Neuronal stem cell (in vitro differentiated cells): Measurements from ENCODE around the gene ADPRHL1.
"Not testable (repeated sequence)": the region's sequence is repeated elsewhere in the genome, so short reads cannot be mapped to it uniquely, and the experiment has no call there.

Experiments used
- DNase-seq: peaks from one replicate; pipeline ENCODE4 v3.0.0-alpha.2; 2013; ENCODE audit warnings: low spot score
- H2AFZ ChIP-seq: one replicate; pipeline ENCODE4 v1.6.1; 2013; ENCODE audit warnings: mild to moderate bottlenecking, low read length, inconsistent platforms
- H2AK5ac ChIP-seq: 2 replicates; pipeline ENCODE4 v1.6.1; 2013; ENCODE audit warnings: low read depth, mild to moderate bottlenecking, inconsistent platforms, low read length, moderate library complexity, mixed read lengths
- H2BK120ac ChIP-seq: 2 replicates; pipeline ENCODE4 v1.6.1; 2013; ENCODE audit warnings: low read depth, mild to moderate bottlenecking, inconsistent platforms, low read length, moderate library complexity, mixed read lengths
- H2BK12ac ChIP-seq: one replicate; pipeline ENCODE4 v1.6.1; 2013; ENCODE audit warnings: low read length, inconsistent platforms
- H2BK15ac ChIP-seq: 2 replicates; pipeline ENCODE4 v1.6.1; 2013; ENCODE audit warnings: mild to moderate bottlenecking, low read length, inconsistent platforms, mixed read lengths
- H2BK5ac ChIP-seq: one replicate; pipeline ENCODE4 v1.6.1; 2013; ENCODE audit warnings: inconsistent platforms, mild to moderate bottlenecking, low read length, moderate library complexity
- H3K14ac ChIP-seq: one replicate; pipeline ENCODE4 v1.6.1; 2013; ENCODE audit warnings: low read length, inconsistent platforms
- H3K18ac ChIP-seq: 2 replicates; pipeline ENCODE4 v1.6.1; 2013; ENCODE audit warnings: low read length, inconsistent platforms
- H3K23ac ChIP-seq: 2 replicates; pipeline ENCODE4 v1.6.1; 2013; ENCODE audit warnings: low read depth, mild to moderate bottlenecking, mixed read lengths, low read length, inconsistent platforms; ENCODE audit not compliant: poor library complexity
- H3K27ac ChIP-seq: replicated peaks from 3 replicates; pipeline ENCODE4 v1.5.1; 2013; ENCODE audit warnings: low read length, inconsistent platforms
- H3K27me3 ChIP-seq, 3 experiments: 2 replicates each; pipeline ENCODE4 v1.6.1; 2013; ENCODE audit warnings: low read length in 3 of 3, mild to moderate bottlenecking in 2 of 3, inconsistent platforms in 1 of 3, low read depth in 1 of 3, mixed read lengths in 1 of 3, moderate library complexity in 1 of 3; ENCODE audit not compliant: control insufficient read depth in 3 of 3, insufficient read depth in 3 of 3
- H3K36me3 ChIP-seq, 2 donors: replicated peaks in 1 of 2; 2 replicates each; pipeline ENCODE4 v1.6.1; 2013; ENCODE audit warnings: low read length in 2 of 2; ENCODE audit not compliant: control insufficient read depth in 2 of 2, insufficient read depth in 2 of 2
- H3K4ac ChIP-seq: 2 replicates; pipeline ENCODE4 v1.6.1; 2013; ENCODE audit warnings: inconsistent platforms, mild to moderate bottlenecking, low read length, moderate library complexity
- H3K4me1 ChIP-seq, 2 donors: 1 replicate in 1 of 2; 2 replicates in 1 of 2; pipeline ENCODE4 v1.6.1; 2013; ENCODE audit warnings: low read length in 2 of 2, low read depth in 1 of 2; ENCODE audit not compliant: control insufficient read depth in 2 of 2, insufficient read depth in 1 of 2
- H3K4me2 ChIP-seq: one replicate; pipeline ENCODE4 v1.6.1; 2013; ENCODE audit warnings: mild to moderate bottlenecking, low read length, inconsistent platforms; ENCODE audit not compliant: insufficient read depth, poor library complexity, severe bottlenecking
- H3K4me3 ChIP-seq, 2 donors: 2 replicates each; pipeline ENCODE4 v1.5.1; 2013; ENCODE audit warnings: low read length in 2 of 2, mild to moderate bottlenecking in 2 of 2, inconsistent platforms in 1 of 2, moderate library complexity in 1 of 2
- H3K79me1 ChIP-seq: one replicate; pipeline ENCODE4 v1.6.1; 2013; ENCODE audit warnings: low read depth, mild to moderate bottlenecking, inconsistent platforms, low read length, moderate library complexity
- H3K9ac ChIP-seq: one replicate; pipeline ENCODE4 v1.6.1; 2013; ENCODE audit warnings: mild to moderate bottlenecking, low read depth, low read length, inconsistent platforms; ENCODE audit not compliant: poor library complexity
- H3K9me3 ChIP-seq, 2 donors: replicated peaks in 1 of 2; 2 replicates each; pipeline versions ENCODE3 to v1.6.1; 2013; ENCODE audit warnings: low read length in 2 of 2, mild to moderate bottlenecking in 2 of 2, inconsistent platforms in 1 of 2, low read depth in 1 of 2, mixed read lengths in 1 of 2, moderate library complexity in 1 of 2; ENCODE audit not compliant: control insufficient read depth in 2 of 2, insufficient read depth in 1 of 2
- H4K8ac ChIP-seq: one replicate; pipeline ENCODE4 v1.6.1; 2013; ENCODE audit warnings: low read depth, mild to moderate bottlenecking, inconsistent platforms, low read length, moderate library complexity
- H4K91ac ChIP-seq: one replicate; pipeline ENCODE4 v1.6.1; 2013; ENCODE audit warnings: low read length, low read depth, mild to moderate bottlenecking, inconsistent platforms; ENCODE audit not compliant: poor library complexity
- WGBS, 2 donors: extraction: QIAGEN DNeasy Blood & Tissue Kit; methylation state at CpG; one replicate each; pipeline ENCODE4 v1.1.7; 2013; ENCODE audit warnings: missing lambda C conversion rate in 2 of 2, mixed read lengths in 1 of 2; ENCODE audit not compliant: insufficient read length in 2 of 2, insufficient replicate concordance in 1 of 2; ENCODE audit errors: extremely low coverage in 2 of 2; 5-methylcytosine and 5-hydroxymethylcytosine counted together

The ADPRHL1 gene

GRCh38 chr13:113441661-113442060, 11.6 kb downstream of the ADPRHL1 start:
- no peak for DNase-seq
- H2BK12ac ChIP-seq = no peak overlapping the region
- no peak overlapping the region for H4K91ac ChIP-seq
- peaks cover 3 to 14% of the 10 kb centered on the region in 2 donors for H3K9me3 ChIP-seq
- H3K23ac ChIP-seq = peak overlapping the region; percentile 56
- no peak overlapping the region for H3K9ac ChIP-seq
- no peak overlapping the region for H3K14ac ChIP-seq
- no peak overlapping the region for H4K8ac ChIP-seq
- no peak overlapping the region for H2BK15ac ChIP-seq
- H3K4ac ChIP-seq = no peak overlapping the region
- no peak overlapping the region for H2AFZ ChIP-seq
- WGBS, 2 donors = no CpG with 5 or more reads among the region's 29 CpGs
- H3K36me3 ChIP-seq = peaks cover 3 to 15% of the 10 kb centered on the region in 2 donors
- H2BK120ac ChIP-seq = no peak overlapping the region
- H3K18ac ChIP-seq = peak overlapping the region; percentile 41
- H3K79me1 ChIP-seq = no peaks in the 10 kb centered on the region
- H3K4me1 ChIP-seq = peaks cover 0 to 2% of the 10 kb centered on the region in 2 donors
- H2AK5ac ChIP-seq = no peak overlapping the region
- H3K4me2 ChIP-seq = no peak overlapping the region
- no peaks in the 10 kb centered on the region for H3K27me3 ChIP-seq
- no peak overlapping the region for H2BK5ac ChIP-seq
- H3K4me3 ChIP-seq = peak overlapping the region in 1 of 2 donors; percentile 3
- no peak overlapping the region for H3K27ac ChIP-seq

- Histone ChIP-seq H3K4me1 (no peaks in the 10 kb centered on the region), H2BK12ac (peak overlapping the region; percentile 10), H2BK5ac (no peak overlapping the region), H4K8ac (peak overlapping the region; percentile 65), H4K91ac (no peak overlapping the region), H2BK15ac (no peak overlapping the region), H3K23ac (peak overlapping the region; percentile 31), H3K4me2 (no peak overlapping the region), H3K4ac (no peak overlapping the region), H2BK120ac (no peak overlapping the region), H3K9ac (no peak overlapping the region), H3K18ac (peak overlapping the region; percentile 57), H2AK5ac (peak overlapping the region; percentile 46), H3K27me3 (no peaks in the 10 kb centered on the region), H3K14ac (no peak overlapping the region), H3K27ac (no peak overlapping the region), H3K4me3 (no peak overlapping the region), H3K79me1 (no peaks in the 10 kb centered on the region), H2AFZ (no peak overlapping the region), H3K36me3 (peaks cover 0 to 11% of the 10 kb centered on the region in 2 donors), H3K9me3 (peaks cover 0 to 6% of the 10 kb centered on the region in 2 donors)
- no peak for DNase-seq
- WGBS, 2 donors = no CpG with 5 or more reads among the region's 17 CpGs
Observed at GRCh38 chr13:113437408-113438010, 15.8 kb downstream of the ADPRHL1 start.

GRCh38 chr13:113436866-113437265, 16.4 kb downstream of the ADPRHL1 start:
- H3K4me1 ChIP-seq, H3K4me2 ChIP-seq, H3K36me3 ChIP-seq, H3K4ac ChIP-seq, H3K9ac ChIP-seq, H3K18ac ChIP-seq, H2BK15ac ChIP-seq, H4K91ac ChIP-seq, H3K23ac ChIP-seq, H2BK12ac ChIP-seq, H3K4me3 ChIP-seq, H2AFZ ChIP-seq, H2AK5ac ChIP-seq, H3K79me1 ChIP-seq, H3K9me3 ChIP-seq, H2BK5ac ChIP-seq, H2BK120ac ChIP-seq, H3K27ac ChIP-seq, DNase-seq, H3K27me3 ChIP-seq, H4K8ac ChIP-seq, H3K14ac ChIP-seq: not testable (repeated sequence)
- no CpG with 5 or more reads among the region's 15 CpGs for WGBS, 2 donors

- not testable (repeated sequence) for H2BK15ac ChIP-seq, H2AK5ac ChIP-seq, H3K9me3 ChIP-seq, H3K36me3 ChIP-seq, H2BK12ac ChIP-seq, H2BK5ac ChIP-seq, H4K8ac ChIP-seq, H3K9ac ChIP-seq, DNase-seq, H3K79me1 ChIP-seq, H3K14ac ChIP-seq, H3K4me2 ChIP-seq, H2BK120ac ChIP-seq, H3K23ac ChIP-seq, H3K27me3 ChIP-seq, H3K18ac ChIP-seq, H2AFZ ChIP-seq, H4K91ac ChIP-seq, H3K4me3 ChIP-seq, H3K4ac ChIP-seq, H3K27ac ChIP-seq, H3K4me1 ChIP-seq
- no CpG with 5 or more reads among the region's 15 CpGs for WGBS, 2 donors
Observed at GRCh38 chr13:113435907-113436306, 17.4 kb downstream of the ADPRHL1 start.
